ENCODE measurements around the gene APLP1.
"Not testable (repeated sequence)": the region's sequence is repeated elsewhere in the genome, so short reads cannot be mapped to it uniquely, and the experiment has no call there.

The APLP1 gene

GRCh38 chr19:35868172-35868822 lies at the start of gene APLP1:
TSS of gene APLP1 (plus strand) at chr19:35868574. CDS start at chr19:35868637, 63 bp downstream.
- DNase-seq (ENCODE audit: low read depth in 2 of 2) = peak; percentile 60 to 63

GRCh38 chr19:35822579-35822978 lies 45.8 kb upstream of the APLP1 start:
- DNase-seq (ENCODE audit: low read depth in 2 of 2) = no peak

- no peak for DNase-seq (ENCODE audit: low read depth in 2 of 2)
These were observed 44.2 kb upstream of the APLP1 start for GRCh38 chr19:35824150-35824549.

- peak; percentile 27 to 50 for DNase-seq (ENCODE audit: low read depth in 2 of 2)
These were observed 39.6 kb upstream of the APLP1 start for GRCh38 chr19:35828692-35829301.

GRCh38 chr19:35830986-35831385 lies 37.4 kb upstream of the APLP1 start:
- DNase-seq (ENCODE audit: low read depth in 2 of 2) = no peak

GRCh38 chr19:35832054-35832453 lies 36.3 kb upstream of the APLP1 start:
- no peak for DNase-seq (ENCODE audit: low read depth in 2 of 2)

- no peak for DNase-seq (ENCODE audit: low read depth in 2 of 2)
These were observed 34.4 kb upstream of the APLP1 start for GRCh38 chr19:35833972-35834371.

- not testable (repeated sequence) for DNase-seq (ENCODE audit: low read depth in 2 of 2)
These were observed 32.3 kb upstream of the APLP1 start for GRCh38 chr19:35836096-35836495.

- DNase-seq (ENCODE audit: low read depth in 2 of 2) = no peak
These were observed 26.3 kb upstream of the APLP1 start for GRCh38 chr19:35841961-35842595.

- DNase-seq (ENCODE audit: low read depth in 2 of 2) = no peak
These were observed 25.6 kb upstream of the APLP1 start for GRCh38 chr19:35842666-35843272.

- DNase-seq (ENCODE audit: low read depth in 2 of 2) = no peak
These were observed 24.5 kb upstream of the APLP1 start for GRCh38 chr19:35843676-35844481.

GRCh38 chr19:35844482-35845214 lies 23.7 kb upstream of the APLP1 start:
- no peak for DNase-seq (ENCODE audit: low read depth in 2 of 2)

GRCh38 chr19:35845215-35846037 lies 22.9 kb upstream of the APLP1 start:
- DNase-seq (ENCODE audit: low read depth in 2 of 2) = no peak

GRCh38 chr19:35846038-35846668 lies 22.2 kb upstream of the APLP1 start:
- no peak for DNase-seq (ENCODE audit: low read depth in 2 of 2)

GRCh38 chr19:35847911-35848310 lies 20.5 kb upstream of the APLP1 start:
- DNase-seq (ENCODE audit: low read depth in 2 of 2) = no peak

GRCh38 chr19:35848486-35848885 lies 19.9 kb upstream of the APLP1 start:
- DNase-seq (ENCODE audit: low read depth in 2 of 2) = no peak

GRCh38 chr19:35848919-35849505 lies 19.4 kb upstream of the APLP1 start:
- no peak for DNase-seq (ENCODE audit: low read depth in 2 of 2)

GRCh38 chr19:35851213-35852028 lies 17.0 kb upstream of the APLP1 start:
- no peak for DNase-seq (ENCODE audit: low read depth in 2 of 2)

Measured in activated CD4-positive, alpha-beta T cell treated with anti-CD3 and anti-CD28 coated beads for 24 hours (primary cell).